GM19043 (cell line): ENCODE data around the gene CDC7.
"Not testable (repeated sequence)": the region's sequence is repeated elsewhere in the genome, so short reads cannot be mapped to it uniquely, and the experiment has no call there.

Source experiments
- ATAC-seq: cut with Tn5 transposase; IDR thresholded peaks from one replicate; pipeline ENCODE4 v1.9.1; 2021; ENCODE audit warnings: low read depth; ENCODE audit not compliant: unreplicated experiment

The CDC7 gene

GRCh38 chr1:91507328-91507727 is 6.7 kb downstream of the CDC7 start:
- ATAC-seq, result no peak

GRCh38 chr1:91510754-91511153 is 10.1 kb downstream of the CDC7 start:
- no peak for ATAC-seq

GRCh38 chr1:91511386-91511785 is 10.7 kb downstream of the CDC7 start:
- ATAC-seq, result no peak

GRCh38 chr1:91513160-91513559 is 12.5 kb downstream of the CDC7 start:
- ATAC-seq, result no peak

GRCh38 chr1:91513706-91514105 is 13.1 kb downstream of the CDC7 start:
- ATAC-seq, result no peak

GRCh38 chr1:91515994-91516393 is 15.3 kb downstream of the CDC7 start:
- no peak for ATAC-seq

GRCh38 chr1:91516605-91517004 is 16.0 kb downstream of the CDC7 start:
- not testable (repeated sequence) for ATAC-seq

- ATAC-seq, result not testable (repeated sequence)
Measured at GRCh38 chr1:91519167-91519566, 18.5 kb downstream of the CDC7 start.

GRCh38 chr1:91520942-91521507 is 20.4 kb downstream of the CDC7 start:
- no peak for ATAC-seq

GRCh38 chr1:91523482-91523881 is 22.8 kb downstream of the CDC7 start:
- peak; percentile 97 for ATAC-seq

- ATAC-seq, result no peak
Measured at GRCh38 chr1:91526496-91526895, 25.8 kb downstream of the CDC7 start.

- no peak for ATAC-seq
Measured at GRCh38 chr1:91527266-91527765, 26.7 kb downstream of the CDC7 start.

- ATAC-seq, result no peak
Measured at GRCh38 chr1:91527781-91528180, 27.1 kb downstream of the CDC7 start.

- ATAC-seq, result no peak
Measured at GRCh38 chr1:91529856-91530255, 29.2 kb downstream of the CDC7 start.

- no peak for ATAC-seq
Measured at GRCh38 chr1:91533361-91534024, 32.8 kb downstream of the CDC7 start.

- no peak for ATAC-seq
Measured at GRCh38 chr1:91535441-91535840, 34.8 kb downstream of the CDC7 start.

GRCh38 chr1:91537281-91537986 is 36.8 kb downstream of the CDC7 start:
- no peak for ATAC-seq

- no peak for ATAC-seq
Measured at GRCh38 chr1:91537987-91538304, 37.3 kb downstream of the CDC7 start.

GRCh38 chr1:91540910-91541309 is 40.3 kb downstream of the CDC7 start:
- no peak for ATAC-seq

- no peak for ATAC-seq
Measured at GRCh38 chr1:91541918-91542533, 41.4 kb downstream of the CDC7 start.

GRCh38 chr1:91545506-91546300 is 45.1 kb downstream of the CDC7 start:
- no peak for ATAC-seq
